GM19099 (cell line): ENCODE results near the gene GIMAP8.

Experiments used
- POLR2A ChIP-seq: IDR thresholded peaks from 3 replicates; pipeline ENCODE4 v1.6.1; 2011; ENCODE audit warnings: low read depth; ENCODE audit not compliant: insufficient read length; ENCODE audit errors: extremely low read depth

The GIMAP8 gene

GRCh38 chr7:150443793-150444540, 6.5 kb upstream of the GIMAP8 start:
- TF ChIP-seq POLR2A: no peak

GRCh38 chr7:150444674-150445365, 5.6 kb upstream of the GIMAP8 start:
- TF ChIP-seq POLR2A: no peak

- TF ChIP-seq POLR2A: no peak
These were observed 4.0 kb upstream of the GIMAP8 start for GRCh38 chr7:150446288-150446938.

- TF ChIP-seq POLR2A: no peak
These were observed 2.3 kb upstream of the GIMAP8 start for GRCh38 chr7:150447966-150448788.

- no peak for TF ChIP-seq POLR2A
These were observed 1.7 kb upstream of the GIMAP8 start for GRCh38 chr7:150448789-150449147.

- TF ChIP-seq POLR2A: no peak
These were observed 1.1 kb upstream of the GIMAP8 start for GRCh38 chr7:150449206-150449952.

- TF ChIP-seq POLR2A: no peak
These were observed 815 bp downstream of the GIMAP8 start for GRCh38 chr7:150451097-150451793.

- no peak for TF ChIP-seq POLR2A
These were observed 1.5 kb downstream of the GIMAP8 start for GRCh38 chr7:150451833-150452461.

GRCh38 chr7:150453181-150453580, 2.8 kb downstream of the GIMAP8 start:
- no peak for TF ChIP-seq POLR2A

- no peak for TF ChIP-seq POLR2A
These were observed 3.5 kb downstream of the GIMAP8 start for GRCh38 chr7:150453892-150454291.

GRCh38 chr7:150458235-150458634, 7.8 kb downstream of the GIMAP8 start:
- no peak for TF ChIP-seq POLR2A

GRCh38 chr7:150458756-150459155, 8.3 kb downstream of the GIMAP8 start:
- TF ChIP-seq POLR2A: no peak

GRCh38 chr7:150461520-150461919, 11.1 kb downstream of the GIMAP8 start:
- TF ChIP-seq POLR2A: no peak
